Stimulated activated CD8-positive, alpha-beta memory T cell treated with anti-CD3 and anti-CD28 coated beads, Interleukin-7, amount 100 ng/mL, for 48 hours (primary cell): ENCODE measurements around the gene BMP8B.

ENCODE experiments used
- DNase-seq, 2 donors: peaks; one replicate each; pipeline ENCODE4 v3.0.0-alpha.2; 2020; ENCODE audit warnings: low read depth in 1 of 2; ENCODE audit errors: extremely low read depth in 1 of 2

BMP8B gene

GRCh38 chr1:39727932-39728317, 60.7 kb downstream of the BMP8B start:
- DNase-seq: no peak

- no peak for DNase-seq
These were observed 61.3 kb downstream of the BMP8B start for GRCh38 chr1:39727221-39727931.

- no peak for DNase-seq
These were observed 62.1 kb downstream of the BMP8B start for GRCh38 chr1:39726600-39726999.

GRCh38 chr1:39722495-39722894, 66.2 kb downstream of the BMP8B start:
- DNase-seq: no peak

- no peak for DNase-seq
These were observed 67.0 kb downstream of the BMP8B start for GRCh38 chr1:39721664-39722063.

GRCh38 chr1:39720094-39720999, 68.3 kb downstream of the BMP8B start:
- DNase-seq: no peak

- DNase-seq: no peak
These were observed 70.9 kb downstream of the BMP8B start for GRCh38 chr1:39717809-39718208.

GRCh38 chr1:39713557-39713956, 75.1 kb downstream of the BMP8B start:
- DNase-seq: no peak

- no peak for DNase-seq
These were observed 76.7 kb downstream of the BMP8B start for GRCh38 chr1:39711966-39712340.

GRCh38 chr1:39711104-39711965, 77.3 kb downstream of the BMP8B start:
- no peak for DNase-seq

- DNase-seq: no peak
These were observed 81.2 kb downstream of the BMP8B start for GRCh38 chr1:39707506-39707905.
